Activated naive CD8-positive, alpha-beta T cell treated with anti-CD3 and anti-CD28 coated beads, Interleukin-2, amount 10 ng/mL, durations not matched to agents 7 days and 5 days (primary cell): ENCODE data around the gene KLHL29. TPM values are rescaled to one million over a fixed set of nuclear protein-coding genes. Genes with fewer than 3 reads are reported as not detected.

Experiments
- ATAC-seq: fragments of 150-1000 bp; cut with Tn5 transposase; one replicate; pipeline ENCODE4 v1.10.0; 2021; ENCODE audit warnings: low read depth, moderate library complexity
- POLR2A ChIA-PET: fragments of 350-600 bp; sonication (Branson Sonifier 250); formaldehyde crosslinking; loops from one replicate; lab custom pipeline; 2021; ENCODE audit warnings: antibody characterized with exemption; lab: Charles Lee
- DNase-seq: peaks from one replicate; pipeline ENCODE4 v3.0.0; 2021
- H3K27ac Mint-ChIP-seq: one replicate; pipeline ENCODE4 v1.8.0; 2022; ENCODE audit warnings: mild to moderate bottlenecking, mixed read lengths
- H3K27me3 Mint-ChIP-seq: one replicate; pipeline ENCODE4 v1.8.0; 2022; ENCODE audit warnings: mild to moderate bottlenecking, moderate library complexity, mixed read lengths
- H3K36me3 Mint-ChIP-seq: one replicate; pipeline ENCODE4 v1.8.0; 2021; ENCODE audit warnings: mild to moderate bottlenecking, mixed read lengths
- H3K4me1 Mint-ChIP-seq: one replicate; pipeline ENCODE4 v1.8.0; 2021; ENCODE audit warnings: mixed read lengths
- H3K4me3 Mint-ChIP-seq: one replicate; pipeline ENCODE4 v1.8.0; 2022; ENCODE audit warnings: mild to moderate bottlenecking, moderate library complexity, mixed read lengths
- H3K9me3 Mint-ChIP-seq: one replicate; pipeline ENCODE4 v1.8.0; 2021; ENCODE audit warnings: mixed read lengths
- total RNA-seq, 2 experiments: library from RNA; stranded (reverse); gene quantifications; one replicate each; pipeline ENCODE4 v1.2.3, GENCODE V29; 2021

The KLHL29 gene
- total RNA-seq, 2 experiments from 2014 or later: 1.6 to 1.7 TPM

DNA sequence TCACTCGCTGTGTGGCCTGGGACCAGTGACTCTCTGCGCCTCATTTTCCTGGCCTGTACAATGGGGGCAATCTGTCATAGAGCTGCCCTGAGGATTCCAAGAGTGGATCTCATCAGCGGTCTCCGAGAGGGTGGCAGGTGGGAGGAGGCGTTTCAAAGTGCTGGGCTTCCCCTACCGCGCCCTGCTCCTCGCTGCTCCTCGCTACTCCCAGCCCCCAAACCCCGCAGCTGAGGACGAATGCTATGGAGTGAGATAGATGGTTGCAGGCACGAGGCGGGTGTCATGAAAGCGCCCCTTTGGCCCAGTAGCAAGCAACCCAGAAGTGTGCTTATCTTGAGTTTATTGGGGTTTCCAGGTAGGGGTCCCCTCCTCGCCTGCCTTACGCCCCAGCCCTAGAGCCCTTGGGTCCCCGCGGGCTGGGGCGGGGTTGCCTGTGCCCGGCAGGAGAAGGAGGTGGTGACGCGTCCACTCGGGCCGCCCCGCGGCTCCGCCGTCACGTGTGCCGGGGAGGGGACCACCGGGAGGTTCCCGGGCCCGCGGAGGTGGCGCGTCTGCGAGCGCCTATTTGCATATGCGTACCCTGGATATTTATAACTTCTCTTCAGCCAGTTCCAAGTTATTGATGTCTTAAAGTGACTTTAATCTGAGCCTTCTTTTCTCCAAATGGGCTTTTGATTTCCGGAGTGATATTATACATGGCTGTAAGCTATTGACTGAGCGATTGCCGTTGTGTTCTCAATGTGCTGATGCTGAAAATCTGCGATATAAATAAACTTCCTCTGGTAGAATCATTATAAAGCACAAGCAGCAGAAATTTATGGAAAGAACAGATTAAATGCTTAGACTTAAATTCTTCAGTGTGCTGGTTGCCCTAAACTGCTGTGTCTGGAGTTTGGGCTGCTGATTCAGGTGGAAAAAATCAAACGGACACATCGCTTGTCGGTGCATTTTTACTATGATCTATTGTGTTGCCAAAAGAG lies 278.3 kb downstream of the KLHL29 start:
- Mint-ChIP-seq H3K9me3 (no peaks in the 10 kb centered on the region), H3K27me3 (peaks cover 20% of the 10 kb centered on the region), H3K27ac (no peak overlapping the region), H3K4me3 (no peak overlapping the region), H3K36me3 (no peaks in the 10 kb centered on the region), H3K4me1 (peaks cover 1% of the 10 kb centered on the region)
- POLR2A ChIA-PET: no interaction called here
- ATAC-seq: no peak
- no peak for DNase-seq

DNA sequence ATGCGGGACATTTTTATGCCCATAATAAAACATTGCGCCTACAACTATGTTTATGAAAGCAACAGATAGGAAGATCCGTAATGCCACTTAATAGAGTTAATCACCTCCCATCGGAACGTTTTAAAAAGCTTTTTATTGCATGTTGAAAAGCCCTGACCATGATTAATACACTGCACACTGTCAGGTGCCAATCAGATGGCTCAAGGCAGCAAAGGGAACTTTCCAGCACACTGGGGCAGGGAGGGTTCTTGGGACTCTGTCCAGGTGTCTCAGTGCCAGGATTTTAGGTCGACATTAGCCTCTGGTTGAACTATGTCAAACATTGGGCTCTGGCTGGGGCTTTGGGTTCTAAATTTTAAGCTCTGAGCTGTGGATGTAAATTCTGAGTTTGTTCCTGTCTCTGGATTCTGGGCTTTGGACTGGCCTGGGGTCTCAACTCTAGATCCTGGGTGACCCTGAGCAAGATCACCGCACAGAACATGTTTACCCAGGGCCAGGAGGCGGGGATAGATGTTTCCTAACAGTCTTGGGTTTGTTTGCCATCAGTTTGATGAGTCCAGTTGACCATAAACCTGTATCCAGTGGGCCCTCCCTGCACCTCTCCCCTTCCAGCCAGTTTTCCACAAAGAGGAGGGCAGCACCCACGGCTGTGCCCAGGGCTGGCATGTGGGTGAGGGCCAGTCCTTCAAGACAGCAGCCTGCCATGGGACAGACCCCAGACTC lies 279.2 kb downstream of the KLHL29 start:
- DNase-seq (no peak), ATAC-seq (no peak)
- no peak overlapping the region for H3K4me3 Mint-ChIP-seq
- POLR2A ChIA-PET: no interaction called here
- no peaks in the 10 kb centered on the region for H3K9me3 Mint-ChIP-seq
- no peaks in the 10 kb centered on the region for H3K36me3 Mint-ChIP-seq
- H3K4me1 Mint-ChIP-seq: no peaks in the 10 kb centered on the region
- peaks cover 20% of the 10 kb centered on the region for H3K27me3 Mint-ChIP-seq
- H3K27ac Mint-ChIP-seq: no peak overlapping the region

DNA sequence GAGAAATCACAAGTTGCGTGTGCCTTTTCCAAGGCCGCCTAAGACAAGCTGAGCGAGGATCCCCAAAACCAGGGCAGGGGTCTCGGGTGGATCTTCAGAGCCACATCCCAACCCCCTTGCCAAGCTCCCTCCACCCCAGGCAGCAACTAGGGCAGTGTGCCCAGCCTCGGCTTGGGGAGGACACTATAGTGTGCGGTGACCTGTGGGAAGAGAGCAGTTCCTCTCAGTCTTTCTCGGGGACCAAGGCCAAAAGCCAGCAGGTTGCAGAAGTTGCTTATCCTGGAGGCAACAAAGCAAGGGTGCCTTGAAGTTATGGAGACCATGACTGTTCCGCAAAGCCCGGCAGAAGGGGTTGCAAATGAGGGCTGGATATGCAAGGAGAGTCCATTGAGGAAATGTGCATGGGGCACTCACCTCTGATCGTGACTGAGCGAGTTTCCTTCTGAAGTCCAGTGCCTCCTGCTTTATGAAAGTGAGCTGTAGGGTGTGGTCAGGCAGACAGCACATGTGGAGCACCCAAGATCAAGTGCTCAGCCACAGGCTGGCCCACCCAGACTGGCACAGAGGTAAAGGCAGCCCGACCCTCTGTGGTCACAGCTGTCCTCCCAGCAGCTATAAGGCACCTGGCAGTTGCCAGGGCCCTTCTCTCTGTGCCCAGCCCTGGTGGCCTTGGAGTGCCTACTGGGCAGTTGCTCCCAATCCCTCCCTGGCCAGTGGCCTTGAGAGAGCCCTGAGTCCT lies 281.4 kb downstream of the KLHL29 start:
- no peak for ATAC-seq
- H3K4me3 Mint-ChIP-seq: no peak overlapping the region
- H3K36me3 Mint-ChIP-seq: no peaks in the 10 kb centered on the region
- POLR2A ChIA-PET: no interaction called here
- H3K4me1 Mint-ChIP-seq: no peaks in the 10 kb centered on the region
- DNase-seq: no peak
- H3K27me3 Mint-ChIP-seq: peaks cover 20% of the 10 kb centered on the region
- no peak overlapping the region for H3K27ac Mint-ChIP-seq
- no peaks in the 10 kb centered on the region for H3K9me3 Mint-ChIP-seq

DNA sequence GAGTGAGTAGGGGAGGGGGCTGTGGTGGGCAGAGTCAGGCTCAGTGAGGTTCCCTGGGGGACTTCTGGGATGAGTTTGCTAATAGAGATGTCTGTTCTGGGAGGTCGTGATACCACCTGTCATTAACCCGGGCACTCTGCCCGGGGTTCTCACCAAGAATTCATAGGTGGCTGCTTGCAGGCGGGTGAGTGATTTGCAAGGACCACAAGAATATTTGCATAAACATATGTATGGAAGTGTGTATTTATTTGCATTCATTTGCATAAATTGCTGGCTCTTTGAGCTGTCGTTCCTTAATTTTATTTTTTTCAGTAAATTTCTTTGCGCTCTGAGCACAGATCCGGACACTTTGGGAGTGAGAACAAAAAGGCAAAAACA lies 282.0 kb downstream of the KLHL29 start:
- no peaks in the 10 kb centered on the region for H3K4me1 Mint-ChIP-seq
- H3K9me3 Mint-ChIP-seq: no peaks in the 10 kb centered on the region
- POLR2A ChIA-PET: no interaction called here
- H3K27me3 Mint-ChIP-seq: peaks cover 17% of the 10 kb centered on the region
- DNase-seq (no peak), ATAC-seq (no peak)
- no peak overlapping the region for H3K4me3 Mint-ChIP-seq
- no peak overlapping the region for H3K27ac Mint-ChIP-seq
- H3K36me3 Mint-ChIP-seq: no peaks in the 10 kb centered on the region

DNA sequence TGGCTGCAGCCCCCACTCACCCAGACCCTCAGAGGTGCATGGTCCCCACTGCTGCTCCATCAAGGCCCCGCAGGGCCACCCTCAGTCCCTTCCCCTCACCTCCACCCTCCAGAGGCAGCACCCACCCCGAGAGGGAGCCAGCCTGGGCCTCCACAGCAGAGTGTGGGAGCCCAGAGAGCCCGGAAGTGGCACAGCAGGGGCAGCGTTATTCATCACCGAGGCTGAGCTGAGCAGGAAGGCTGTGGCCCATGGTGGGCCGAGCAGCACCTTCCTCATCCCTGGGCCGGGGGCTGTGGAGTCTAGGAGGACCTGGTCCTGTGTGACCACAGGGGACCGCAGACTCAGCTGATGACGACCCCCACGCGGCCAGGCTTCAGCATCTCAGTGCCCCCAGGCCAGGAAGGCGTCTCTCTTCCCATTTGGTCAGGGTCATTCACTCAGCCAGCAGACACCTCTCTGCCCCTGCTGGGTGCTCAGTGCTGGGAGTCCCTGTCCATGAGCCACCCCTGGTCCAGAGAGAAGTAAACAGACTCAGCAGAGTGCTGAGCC lies 283.9 kb downstream of the KLHL29 start:
- H3K9me3 Mint-ChIP-seq: no peaks in the 10 kb centered on the region
- H3K4me3 Mint-ChIP-seq: no peak overlapping the region
- H3K36me3 Mint-ChIP-seq: no peaks in the 10 kb centered on the region
- DNase-seq (no peak), ATAC-seq (no peak)
- POLR2A ChIA-PET: no interaction called here
- H3K4me1 Mint-ChIP-seq: no peaks in the 10 kb centered on the region
- no peak overlapping the region for H3K27ac Mint-ChIP-seq
- peaks cover 8% of the 10 kb centered on the region for H3K27me3 Mint-ChIP-seq

DNA sequence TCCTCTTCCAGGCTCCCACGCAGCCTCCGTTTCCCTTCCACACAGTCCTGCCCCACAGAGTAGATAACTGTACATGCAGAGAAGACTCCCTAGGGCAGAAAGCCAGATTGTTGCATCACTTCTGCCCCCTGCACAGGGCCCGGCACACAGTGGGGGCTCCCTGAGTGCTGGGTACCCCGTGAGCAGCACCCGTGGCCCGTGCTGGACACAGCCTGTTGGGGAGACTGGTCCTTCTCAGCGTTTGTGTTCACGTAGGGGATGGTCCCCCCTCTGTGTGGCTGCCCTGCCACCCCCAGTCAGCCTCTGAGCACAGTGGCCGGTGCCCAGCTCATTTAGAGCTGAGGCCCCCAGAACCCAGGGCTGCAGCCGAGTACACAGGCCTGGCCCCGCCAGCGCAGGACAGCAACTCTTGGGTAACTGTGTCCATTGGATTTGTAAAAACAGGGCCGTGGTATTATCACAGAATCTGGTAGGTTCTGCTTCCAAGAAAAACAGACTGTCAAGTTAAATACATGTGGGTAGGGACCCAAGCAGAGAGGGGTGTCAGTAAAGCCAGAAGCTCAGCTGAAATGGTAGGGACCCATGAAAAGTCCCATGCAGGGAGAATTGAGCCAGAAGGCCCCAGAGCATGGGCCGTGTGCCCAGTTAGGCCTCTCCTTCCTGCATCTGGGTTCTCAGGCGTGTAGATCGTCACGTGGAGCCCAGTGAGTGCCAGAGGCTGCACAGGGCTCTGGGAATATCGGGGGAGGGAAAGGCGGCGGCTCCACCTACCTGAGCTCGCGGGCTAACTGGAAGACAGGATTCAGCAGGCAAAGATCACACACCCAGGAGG lies 284.6 kb downstream of the KLHL29 start:
- H3K27me3 Mint-ChIP-seq: no peaks in the 10 kb centered on the region
- no peaks in the 10 kb centered on the region for H3K9me3 Mint-ChIP-seq
- H3K4me1 Mint-ChIP-seq: no peaks in the 10 kb centered on the region
- H3K36me3 Mint-ChIP-seq: no peaks in the 10 kb centered on the region
- H3K27ac Mint-ChIP-seq: no peak overlapping the region
- no peak for DNase-seq
- ATAC-seq: no peak
- no peak overlapping the region for H3K4me3 Mint-ChIP-seq
- POLR2A ChIA-PET: no interaction called here

DNA sequence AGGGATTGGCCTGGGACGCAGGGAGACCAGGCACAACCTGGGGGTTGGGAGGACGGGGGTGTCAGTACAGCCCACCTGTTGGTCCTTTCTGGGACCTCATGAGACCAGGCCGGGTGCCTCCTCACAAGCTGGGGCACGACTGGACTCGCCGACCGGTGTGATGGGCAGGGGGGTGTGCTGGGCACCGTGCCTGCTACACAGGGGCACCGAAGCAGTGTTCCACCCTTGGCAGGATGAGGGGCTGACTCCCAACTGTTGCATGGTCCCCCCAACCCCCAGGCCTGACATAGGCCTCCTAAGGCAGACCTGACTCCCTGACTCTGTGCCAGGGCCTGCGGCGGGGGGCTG lies 285.2 kb downstream of the KLHL29 start:
- Mint-ChIP-seq H3K4me3 (no peak overlapping the region), H3K27ac (no peak overlapping the region), H3K27me3 (no peaks in the 10 kb centered on the region), H3K36me3 (no peaks in the 10 kb centered on the region), H3K4me1 (no peaks in the 10 kb centered on the region), H3K9me3 (no peaks in the 10 kb centered on the region)
- POLR2A ChIA-PET: no interaction called here
- DNase-seq (no peak), ATAC-seq (no peak)

DNA sequence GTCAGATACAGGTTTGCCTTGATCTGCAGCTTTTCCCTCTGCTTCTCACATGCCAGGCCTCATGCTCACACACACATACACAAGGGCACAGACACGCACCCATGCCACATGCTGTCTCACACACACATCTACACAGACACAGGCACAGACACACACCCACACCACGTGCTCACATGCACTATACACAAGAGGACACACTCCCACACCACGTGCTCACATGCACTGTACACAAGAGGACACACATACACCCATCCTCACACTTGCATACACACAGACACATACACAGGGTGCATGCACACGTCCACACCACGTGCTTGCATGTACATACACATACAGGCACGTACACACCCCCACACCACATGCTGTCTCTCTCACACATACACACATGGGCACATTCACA lies 288.1 kb downstream of the KLHL29 start:
- Mint-ChIP-seq H3K27ac (no peak overlapping the region), H3K4me1 (no peaks in the 10 kb centered on the region), H3K9me3 (peaks cover 3% of the 10 kb centered on the region), H3K27me3 (peaks cover 2% of the 10 kb centered on the region), H3K36me3 (no peaks in the 10 kb centered on the region), H3K4me3 (no peak overlapping the region)
- ATAC-seq (no peak), DNase-seq (no peak)
- POLR2A ChIA-PET: no interaction called here

DNA sequence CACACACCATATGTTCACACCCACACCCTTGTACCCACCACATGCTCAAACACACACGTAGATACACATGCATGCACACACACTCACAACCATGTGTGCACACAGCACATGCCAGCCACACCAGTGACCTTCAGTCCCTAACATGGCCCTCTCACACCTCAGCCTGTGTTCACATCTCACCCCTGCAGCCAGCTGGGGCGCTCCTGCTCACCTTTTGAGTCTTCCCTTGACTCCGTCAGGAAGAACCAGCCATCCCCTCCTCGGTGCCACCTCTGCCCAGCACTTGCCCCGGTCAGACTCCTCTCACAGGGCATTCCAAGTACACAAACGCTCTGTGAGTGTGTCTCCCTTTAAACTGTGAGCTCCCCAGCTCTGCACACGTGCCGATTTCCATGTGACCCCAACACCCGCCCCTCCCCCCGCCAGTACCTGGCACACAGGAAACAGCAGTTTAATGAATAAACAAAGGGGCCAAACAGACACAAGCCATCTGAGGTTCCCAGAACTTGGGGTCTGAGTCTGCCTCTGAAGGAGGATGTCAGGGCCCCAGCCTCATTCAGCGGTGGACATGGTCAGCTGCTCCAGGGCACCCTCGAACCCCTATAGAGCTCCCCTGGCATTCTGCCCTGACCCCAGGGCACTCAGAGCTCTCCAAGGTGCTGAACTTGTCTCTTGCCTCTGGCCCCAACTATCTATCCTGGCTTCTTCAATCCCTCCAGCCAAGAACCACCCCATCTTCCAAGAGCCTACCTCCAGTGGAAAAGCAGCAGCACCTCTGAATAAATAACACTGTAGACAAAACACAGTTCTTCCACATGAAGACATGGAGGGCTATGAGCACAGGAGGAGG lies 289.1 kb downstream of the KLHL29 start:
- peaks cover 6% of the 10 kb centered on the region for H3K9me3 Mint-ChIP-seq
- DNase-seq: no peak

DNA sequence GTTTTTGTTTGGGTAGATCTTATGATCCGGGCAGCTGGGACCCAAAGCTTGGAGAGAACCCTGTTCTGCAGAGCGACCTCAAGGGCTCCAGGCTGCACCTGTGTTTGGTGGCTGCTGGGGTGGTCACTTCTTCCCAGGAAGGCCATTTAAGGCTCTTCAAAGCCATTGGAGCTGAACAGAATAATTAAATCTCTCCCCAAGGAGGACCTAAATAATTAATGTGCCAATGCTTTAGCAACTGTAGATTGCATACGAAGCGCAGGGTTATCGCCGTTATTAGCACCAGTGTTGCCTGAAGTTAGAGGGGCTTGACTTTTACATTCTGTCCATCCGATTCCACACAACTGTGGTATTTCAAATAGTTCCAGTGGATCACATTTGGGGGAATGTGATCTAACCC lies 290.5 kb downstream of the KLHL29 start:
- Mint-ChIP-seq H3K4me3 (no peak overlapping the region), H3K9me3 (peaks cover 6% of the 10 kb centered on the region), H3K4me1 (no peaks in the 10 kb centered on the region), H3K27me3 (peaks cover 2% of the 10 kb centered on the region), H3K27ac (no peak overlapping the region), H3K36me3 (no peaks in the 10 kb centered on the region)
- POLR2A ChIA-PET: no interaction called here
- no peak for DNase-seq
- no peak for ATAC-seq

More for the DNA sequence above, 289.1 kb downstream of the KLHL29 start:
- H3K4me3 Mint-ChIP-seq: no peak overlapping the region
- H3K4me1 Mint-ChIP-seq: no peaks in the 10 kb centered on the region
- H3K36me3 Mint-ChIP-seq: no peaks in the 10 kb centered on the region
- ATAC-seq: no peak
- no peak overlapping the region for H3K27ac Mint-ChIP-seq
- peaks cover 2% of the 10 kb centered on the region for H3K27me3 Mint-ChIP-seq
- POLR2A ChIA-PET: no interaction called here

DNA sequence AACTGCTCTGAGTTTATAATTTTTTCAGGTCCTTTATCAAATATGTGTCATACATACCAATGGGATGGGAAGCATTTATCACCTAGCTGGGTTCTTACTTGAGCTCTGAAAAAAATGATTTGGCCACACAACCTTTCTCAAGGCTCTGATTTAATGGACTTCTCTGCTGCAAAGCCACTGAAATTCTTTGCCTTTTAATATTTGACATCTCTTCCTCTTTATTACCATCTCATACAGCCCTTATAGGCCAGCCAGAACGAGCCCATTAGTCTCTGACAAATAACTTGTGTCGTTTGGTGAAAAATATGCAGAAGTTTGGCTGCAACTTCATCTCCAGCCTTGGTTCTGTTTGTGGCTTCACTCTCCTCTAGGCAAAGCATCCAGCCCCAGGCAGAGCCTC lies 292.9 kb downstream of the KLHL29 start:
- Mint-ChIP-seq H3K27me3 (peaks cover 2% of the 10 kb centered on the region), H3K36me3 (no peaks in the 10 kb centered on the region), H3K4me3 (no peak overlapping the region), H3K27ac (no peak overlapping the region), H3K4me1 (peaks cover 2% of the 10 kb centered on the region), H3K9me3 (peaks cover 6% of the 10 kb centered on the region)
- POLR2A ChIA-PET: no interaction called here
- ATAC-seq (no peak), DNase-seq (no peak)

DNA sequence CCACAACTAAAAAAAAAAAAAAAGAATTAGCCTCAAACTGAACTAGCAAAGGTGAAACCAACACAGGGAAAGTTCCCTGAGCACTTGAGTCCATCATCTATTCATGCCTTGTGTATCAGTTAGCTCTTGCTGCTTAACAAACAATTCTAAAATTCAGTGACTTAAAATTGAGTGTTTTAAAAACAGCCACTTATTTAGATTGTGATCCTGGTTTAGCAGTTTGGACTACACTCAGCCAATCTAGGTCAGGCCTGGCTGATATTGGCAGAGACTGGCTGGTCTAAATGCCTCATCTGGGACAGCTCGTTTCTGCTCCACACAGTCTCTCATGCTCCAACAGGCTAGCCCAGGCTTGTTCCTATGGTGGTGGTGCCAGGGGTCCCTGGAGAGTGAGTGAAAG lies 294.1 kb downstream of the KLHL29 start:
- peaks cover 2% of the 10 kb centered on the region for H3K27me3 Mint-ChIP-seq
- peaks cover 6% of the 10 kb centered on the region for H3K9me3 Mint-ChIP-seq
- DNase-seq: no peak
- H3K27ac Mint-ChIP-seq: no peak overlapping the region
- H3K4me3 Mint-ChIP-seq: no peak overlapping the region
- no peak for ATAC-seq
- H3K36me3 Mint-ChIP-seq: no peaks in the 10 kb centered on the region
- POLR2A ChIA-PET: no interaction called here
- peaks cover 2% of the 10 kb centered on the region for H3K4me1 Mint-ChIP-seq
